Activated CD4-positive, alpha-beta T cell treated with anti-CD3 and anti-CD28 coated beads, Interleukin-2, amount 10 ng/mL, durations not matched to agents 7 days and 5 days (primary cell): Measurements from ENCODE around the gene MAPRE2. TPM values are rescaled to one million over a fixed set of nuclear protein-coding genes. Genes with fewer than 3 reads are reported as not detected.

Experiments used
- CTCF ChIA-PET: fragments of 350-600 bp; sonication (Branson Sonifier 250); formaldehyde crosslinking; loops from one replicate; lab custom pipeline; 2021; ENCODE audit warnings: antibody characterized with exemption; lab: Charles Lee
- POLR2A ChIA-PET: fragments of 350-600 bp; sonication (Branson Sonifier 250); formaldehyde crosslinking; loops from one replicate; lab custom pipeline; 2021; ENCODE audit warnings: antibody characterized with exemption; lab: Charles Lee
- DNase-seq: peaks from one replicate; pipeline ENCODE4 v3.0.0-alpha.2; 2020
- H3K27ac Mint-ChIP-seq: one replicate; pipeline ENCODE4 v1.8.0; 2021; ENCODE audit warnings: mild to moderate bottlenecking, moderate library complexity, mixed read lengths
- H3K27me3 Mint-ChIP-seq: one replicate; pipeline ENCODE4 v1.8.0; 2021; ENCODE audit warnings: mixed read lengths
- H3K36me3 Mint-ChIP-seq: one replicate; pipeline ENCODE4 v1.8.0; 2021; ENCODE audit warnings: low read depth, mixed read lengths
- H3K4me1 Mint-ChIP-seq: one replicate; pipeline ENCODE4 v1.8.0; 2021; ENCODE audit warnings: mixed read lengths
- H3K4me3 Mint-ChIP-seq: one replicate; pipeline ENCODE4 v1.8.0; 2021; ENCODE audit warnings: mild to moderate bottlenecking, moderate library complexity, mixed read lengths
- H3K9me3 Mint-ChIP-seq: one replicate; pipeline ENCODE4 v1.8.0; 2021; ENCODE audit warnings: mixed read lengths
- total RNA-seq, 2 experiments: library from RNA; stranded (reverse); gene quantifications; one replicate each; pipeline ENCODE4 v1.2.3, GENCODE V29; 2021

MAPRE2 gene
- total RNA-seq, 2 experiments from 2014 or later, result 48.6 to 61.9 TPM

- no peak overlapping the region for H3K4me3 Mint-ChIP-seq
- no peak for DNase-seq
- ChIA-PET POLR2A (no interaction called here), CTCF (interaction anchor here (1.4 kb wide), 1 partner anchor 11 kb away, joined by 3 read pairs; no protein-coding TSS in a partner anchor)
- no peaks in the 10 kb centered on the region for H3K27me3 Mint-ChIP-seq
- peaks cover 2% of the 10 kb centered on the region for H3K4me1 Mint-ChIP-seq
- no peaks in the 10 kb centered on the region for H3K36me3 Mint-ChIP-seq
- no peak overlapping the region for H3K27ac Mint-ChIP-seq
- no peaks in the 10 kb centered on the region for H3K9me3 Mint-ChIP-seq
These were observed 149.9 kb downstream of the MAPRE2 start for GRCh38 chr18:35190948-35191697.

- Mint-ChIP-seq H3K27ac (no peak overlapping the region), H3K36me3 (no peaks in the 10 kb centered on the region), H3K4me3 (no peak overlapping the region), H3K27me3 (no peaks in the 10 kb centered on the region), H3K9me3 (no peaks in the 10 kb centered on the region), H3K4me1 (peaks cover 2% of the 10 kb centered on the region)
- CTCF ChIA-PET, result interaction anchor here (1.4 kb wide), 1 partner anchor 11 kb away, joined by 3 read pairs; no protein-coding TSS in a partner anchor
- no peak for DNase-seq
- POLR2A ChIA-PET, result interaction anchor here (0.7 kb wide), 2 partner anchors 139 to 212 kb away, joined by 4 to 9 read pairs; no protein-coding TSS in a partner anchor
These were observed 150.4 kb downstream of the MAPRE2 start for GRCh38 chr18:35191698-35192025.

GRCh38 chr18:35192415-35192814 lies 151.2 kb downstream of the MAPRE2 start:
- no peaks in the 10 kb centered on the region for H3K27me3 Mint-ChIP-seq
- H3K27ac Mint-ChIP-seq, result no peak overlapping the region
- peaks cover 2% of the 10 kb centered on the region for H3K4me1 Mint-ChIP-seq
- H3K4me3 Mint-ChIP-seq, result no peak overlapping the region
- POLR2A ChIA-PET, result interaction anchor here (0.7 kb wide), 2 partner anchors 138 to 213 kb away, joined by 4 to 9 read pairs; no protein-coding TSS in a partner anchor
- H3K36me3 Mint-ChIP-seq, result no peaks in the 10 kb centered on the region
- H3K9me3 Mint-ChIP-seq, result no peaks in the 10 kb centered on the region
- CTCF ChIA-PET, result interaction anchor here (1.4 kb wide), 1 partner anchor 10 kb away, joined by 3 read pairs; no protein-coding TSS in a partner anchor
- DNase-seq, result no peak

Other genes with a start within 250 kb of the MAPRE2 start
- 10 to 100 TPM; 18.0 to 18.5 TPM for gene ZNF397, start 199.6 kb downstream of the MAPRE2 start, total RNA-seq
- 10 to 100 TPM; 18.5 to 18.8 TPM for gene ZSCAN30, start 248.8 kb downstream of the MAPRE2 start, total RNA-seq